HCEC 1CT (cell line): ENCODE data around the gene GTF2F1.
"Not testable (repeated sequence)": the region's sequence is repeated elsewhere in the genome, so short reads cannot be mapped to it uniquely, and the experiment has no call there.

Experiments used
- DNase-seq: peaks from one replicate; pipeline ENCODE4 v3.0.0-alpha.2; 2017

GTF2F1 gene

GRCh38 chr19:6417713-6418561 is 25.0 kb upstream of the GTF2F1 start:
- DNase-seq = peak; percentile 23

GRCh38 chr19:6416658-6417405 is 23.9 kb upstream of the GTF2F1 start:
- DNase-seq = no peak

- DNase-seq = no peak
Observed at GRCh38 chr19:6415591-6416190, 22.7 kb upstream of the GTF2F1 start.

GRCh38 chr19:6414793-6415590 is 22.0 kb upstream of the GTF2F1 start:
- no peak for DNase-seq

GRCh38 chr19:6413721-6414643 is 21.0 kb upstream of the GTF2F1 start:
- no peak for DNase-seq

GRCh38 chr19:6413291-6413690 is 20.3 kb upstream of the GTF2F1 start:
- DNase-seq = no peak

- no peak for DNase-seq
Observed at GRCh38 chr19:6412447-6413091, 19.6 kb upstream of the GTF2F1 start.

- DNase-seq = no peak
Observed at GRCh38 chr19:6412061-6412446, 19.1 kb upstream of the GTF2F1 start.

GRCh38 chr19:6409346-6409745 is 16.4 kb upstream of the GTF2F1 start:
- DNase-seq = no peak

GRCh38 chr19:6406401-6406800 is 13.4 kb upstream of the GTF2F1 start:
- DNase-seq = no peak

- DNase-seq = no peak
Observed at GRCh38 chr19:6402837-6403608, 10.1 kb upstream of the GTF2F1 start.

- no peak for DNase-seq
Observed at GRCh38 chr19:6402058-6402457, 9.1 kb upstream of the GTF2F1 start.

- DNase-seq = not testable (repeated sequence)
Observed at GRCh38 chr19:6400062-6400944, 7.3 kb upstream of the GTF2F1 start.

- DNase-seq = no peak
Observed at GRCh38 chr19:6396305-6396704, 3.3 kb upstream of the GTF2F1 start.

GRCh38 chr19:6394831-6395230 is 1.9 kb upstream of the GTF2F1 start:
- DNase-seq = no peak

GRCh38 chr19:6393983-6394412 is 1.0 kb upstream of the GTF2F1 start:
- DNase-seq = no peak

GRCh38 chr19:6392221-6393073 is 517 bp downstream of the GTF2F1 start:
- DNase-seq = no peak

GRCh38 chr19:6387372-6387771 is 5.6 kb downstream of the GTF2F1 start:
- DNase-seq = no peak
